Renal cortex interstitium (tissue), 11 donors: Measurements from ENCODE around the gene HTR5A. TPM values are rescaled to one million over a fixed set of nuclear protein-coding genes. Genes with fewer than 3 reads are reported as not detected.

ENCODE experiments used
- DNase-seq, 11 donors: peaks; one replicate each; pipeline ENCODE4 v3.0.0-alpha.2; 2013; ENCODE audit warnings: low read depth in 9 of 11, low spot score in 4 of 11; ENCODE audit errors: extremely low read depth in 1 of 11
- polyA plus RNA-seq, 3 donors: library from polyadenylated mRNA; unstranded; fragments of 120-200 nt; gene quantifications; one replicate each; pipeline ENCODE4 v1.2.1, GENCODE V29; 2013; ENCODE audit not compliant: insufficient read length in 3 of 3

Gene HTR5A
- polyA plus RNA-seq, 3 donors, result not detected

DNA sequence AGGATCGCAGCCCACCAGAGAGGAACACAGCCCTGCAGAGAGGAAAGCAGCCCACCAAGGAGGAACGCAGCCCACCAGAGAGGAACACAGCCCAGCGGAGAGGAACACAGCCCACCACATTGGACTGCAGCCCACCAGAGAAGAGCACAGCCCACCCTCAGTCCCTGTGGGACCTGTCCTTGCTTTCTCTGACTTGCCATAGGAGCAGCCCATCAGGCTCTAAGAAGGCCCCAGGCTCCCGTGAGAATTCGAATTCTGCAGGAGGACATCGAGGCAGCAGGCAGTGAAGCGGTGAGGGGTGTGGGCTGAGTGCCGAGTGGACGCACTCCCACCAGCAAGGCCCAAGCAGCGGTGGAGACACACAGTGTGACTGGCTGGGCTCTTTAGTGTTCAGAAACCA lies 59.1 kb downstream of the HTR5A start:
- no peak for DNase-seq

DNA sequence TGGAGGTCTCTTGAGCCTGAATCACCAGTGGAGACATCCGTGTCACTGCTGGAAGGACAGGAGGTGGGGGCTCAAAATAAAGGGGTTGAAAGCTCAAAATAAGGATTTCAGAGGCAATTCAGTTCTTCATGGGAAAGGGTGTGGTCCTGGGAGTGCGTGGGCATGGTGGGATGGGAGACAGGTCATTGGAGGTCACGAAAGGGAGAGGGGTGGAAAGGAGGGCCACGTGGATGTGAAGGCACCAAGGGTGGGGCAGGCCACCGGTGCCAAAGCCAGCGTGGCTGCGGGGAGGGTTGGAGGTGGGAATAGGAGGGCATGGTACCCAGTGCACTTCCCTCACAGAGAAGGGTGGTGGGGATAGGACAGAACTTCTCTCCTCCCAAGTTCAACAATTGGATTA lies 59.7 kb downstream of the HTR5A start:
- no peak for DNase-seq

DNA sequence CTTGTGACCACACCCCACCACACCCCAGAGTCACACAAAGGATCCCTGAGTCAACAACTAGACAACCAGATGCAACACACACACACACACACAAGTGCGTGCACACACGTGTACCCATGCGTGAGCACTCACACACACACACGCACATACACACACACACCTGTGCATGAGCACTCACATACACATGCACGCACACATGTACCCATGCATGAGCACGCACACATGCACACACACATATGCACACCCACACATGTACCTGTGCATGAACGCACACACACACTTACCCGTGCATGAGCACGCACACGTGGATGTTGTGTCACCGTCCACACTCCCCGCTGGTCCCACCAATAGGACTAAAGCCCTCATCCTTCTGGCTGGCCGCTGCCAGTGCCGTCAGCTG lies 60.4 kb downstream of the HTR5A start:
- DNase-seq, result no peak

GRCh38 chr7:155131090-155131489 lies 61.0 kb downstream of the HTR5A start:
- DNase-seq, result no peak

DNA sequence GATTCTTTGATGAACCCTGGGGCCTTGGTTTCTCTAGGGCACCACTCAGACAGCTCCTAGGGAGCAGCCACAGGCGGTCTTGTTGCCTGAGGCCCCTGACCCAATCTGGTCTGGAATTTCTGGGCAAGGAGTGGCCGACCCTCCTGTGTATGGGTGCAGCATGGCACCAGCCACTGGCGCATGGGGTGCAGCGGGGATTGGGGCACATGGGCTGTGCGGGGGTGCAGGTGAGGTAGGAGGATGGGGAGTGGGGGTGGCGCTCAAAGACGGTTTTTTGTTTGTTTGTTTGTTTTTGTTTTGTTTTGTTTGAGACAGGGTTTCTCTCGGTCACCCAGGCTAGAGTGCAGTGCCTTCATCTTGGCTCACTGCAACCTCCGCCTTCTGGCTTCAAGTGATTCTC lies 62.3 kb downstream of the HTR5A start:
- no peak for DNase-seq

DNA sequence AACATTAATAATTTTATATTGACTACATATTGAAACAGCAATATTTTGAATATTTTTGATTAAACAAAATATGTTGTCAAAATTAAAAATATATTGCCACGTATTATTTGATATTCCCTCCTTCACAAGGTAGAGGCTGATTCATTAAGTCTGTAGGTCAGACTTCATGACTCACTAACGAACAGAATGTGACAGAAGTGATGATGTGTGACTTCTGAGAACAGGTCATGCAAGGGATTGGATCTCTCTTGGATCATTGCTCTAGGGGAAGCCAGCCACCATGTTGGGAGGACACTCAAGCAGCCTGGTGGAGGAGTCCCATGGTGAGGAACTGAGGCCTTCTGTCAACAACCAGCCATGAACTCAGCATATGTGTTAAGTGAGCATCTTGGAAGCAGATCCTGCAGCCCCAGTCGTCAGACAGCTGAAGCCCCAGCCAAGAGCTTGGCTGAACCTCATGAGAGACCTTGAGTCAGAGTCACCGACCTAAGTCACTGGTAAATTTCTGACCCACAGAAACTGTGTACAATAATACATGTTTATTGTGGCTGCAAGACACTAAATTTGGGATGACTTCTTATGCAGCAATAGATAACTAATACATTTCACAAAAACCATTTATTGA lies 66.6 kb downstream of the HTR5A start:
- no peak for DNase-seq

Other genes starting within 250 kb of the HTR5A start
- gene PAXIP1, start 67.2 kb upstream of the HTR5A start, polyA plus RNA-seq, result 10 to 100 TPM; 20.6 to 26.3 (median 21.5) TPM
- 10 to 100 TPM; 25.9 to 37.1 (median 36.4) TPM for gene INSIG1, start 227.6 kb downstream of the HTR5A start, polyA plus RNA-seq